ENCODE results near the gene SP140.

The SP140 gene

GRCh38 chr2:230299618-230300017 lies 74.1 kb downstream of the SP140 start:
- CTCF ChIA-PET: interaction anchor here (0.6 kb wide), 2 partner anchors 10 to 283 kb away, joined by 3 read pairs; no protein-coding TSS in a partner anchor
- no peaks in the 10 kb centered on the region for H3K36me3 ChIP-seq (ENCODE audit: control insufficient read depth in 2 of 2, insufficient read depth in 1 of 2, low read length in 2 of 2)
- H3K27ac ChIP-seq (ENCODE audit: extremely low read depth, low read depth, low read length): no peak overlapping the region
- POLR2A ChIA-PET: no interaction called here
- H3K4me1 ChIP-seq (ENCODE audit: control insufficient read depth, insufficient read depth, low read length): no peaks in the 10 kb centered on the region
- no peak for TF ChIP-seq SCRT2 (tag by site-specific recombination; IDR thresholded peaks at IDR 0.05)
- TF ChIP-seq, protein P1, sequence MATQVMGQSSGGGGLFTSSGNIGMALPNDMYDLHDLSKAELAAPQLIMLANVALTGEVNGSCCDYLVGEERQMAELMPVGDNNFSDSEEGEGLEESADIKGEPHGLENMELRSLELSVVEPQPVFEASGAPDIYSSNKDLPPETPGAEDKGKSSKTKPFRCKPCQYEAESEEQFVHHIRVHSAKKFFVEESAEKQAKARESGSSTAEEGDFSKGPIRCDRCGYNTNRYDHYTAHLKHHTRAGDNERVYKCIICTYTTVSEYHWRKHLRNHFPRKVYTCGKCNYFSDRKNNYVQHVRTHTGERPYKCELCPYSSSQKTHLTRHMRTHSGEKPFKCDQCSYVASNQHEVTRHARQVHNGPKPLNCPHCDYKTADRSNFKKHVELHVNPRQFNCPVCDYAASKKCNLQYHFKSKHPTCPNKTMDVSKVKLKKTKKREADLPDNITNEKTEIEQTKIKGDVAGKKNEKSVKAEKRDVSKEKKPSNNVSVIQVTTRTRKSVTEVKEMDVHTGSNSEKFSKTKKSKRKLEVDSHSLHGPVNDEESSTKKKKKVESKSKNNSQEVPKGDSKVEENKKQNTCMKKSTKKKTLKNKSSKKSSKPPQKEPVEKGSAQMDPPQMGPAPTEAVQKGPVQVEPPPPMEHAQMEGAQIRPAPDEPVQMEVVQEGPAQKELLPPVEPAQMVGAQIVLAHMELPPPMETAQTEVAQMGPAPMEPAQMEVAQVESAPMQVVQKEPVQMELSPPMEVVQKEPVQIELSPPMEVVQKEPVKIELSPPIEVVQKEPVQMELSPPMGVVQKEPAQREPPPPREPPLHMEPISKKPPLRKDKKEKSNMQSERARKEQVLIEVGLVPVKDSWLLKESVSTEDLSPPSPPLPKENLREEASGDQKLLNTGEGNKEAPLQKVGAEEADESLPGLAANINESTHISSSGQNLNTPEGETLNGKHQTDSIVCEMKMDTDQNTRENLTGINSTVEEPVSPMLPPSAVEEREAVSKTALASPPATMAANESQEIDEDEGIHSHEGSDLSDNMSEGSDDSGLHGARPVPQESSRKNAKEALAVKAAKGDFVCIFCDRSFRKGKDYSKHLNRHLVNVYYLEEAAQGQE (tag by site-specific recombination; IDR thresholded peaks at IDR 0.05): no peak
- no peaks in the 10 kb centered on the region for H3K9me3 ChIP-seq (ENCODE audit: control insufficient read depth, insufficient read depth, low read depth, low read length)
- H3K4me3 ChIP-seq (ENCODE audit: low read depth, low read length): no peak overlapping the region

DNA sequence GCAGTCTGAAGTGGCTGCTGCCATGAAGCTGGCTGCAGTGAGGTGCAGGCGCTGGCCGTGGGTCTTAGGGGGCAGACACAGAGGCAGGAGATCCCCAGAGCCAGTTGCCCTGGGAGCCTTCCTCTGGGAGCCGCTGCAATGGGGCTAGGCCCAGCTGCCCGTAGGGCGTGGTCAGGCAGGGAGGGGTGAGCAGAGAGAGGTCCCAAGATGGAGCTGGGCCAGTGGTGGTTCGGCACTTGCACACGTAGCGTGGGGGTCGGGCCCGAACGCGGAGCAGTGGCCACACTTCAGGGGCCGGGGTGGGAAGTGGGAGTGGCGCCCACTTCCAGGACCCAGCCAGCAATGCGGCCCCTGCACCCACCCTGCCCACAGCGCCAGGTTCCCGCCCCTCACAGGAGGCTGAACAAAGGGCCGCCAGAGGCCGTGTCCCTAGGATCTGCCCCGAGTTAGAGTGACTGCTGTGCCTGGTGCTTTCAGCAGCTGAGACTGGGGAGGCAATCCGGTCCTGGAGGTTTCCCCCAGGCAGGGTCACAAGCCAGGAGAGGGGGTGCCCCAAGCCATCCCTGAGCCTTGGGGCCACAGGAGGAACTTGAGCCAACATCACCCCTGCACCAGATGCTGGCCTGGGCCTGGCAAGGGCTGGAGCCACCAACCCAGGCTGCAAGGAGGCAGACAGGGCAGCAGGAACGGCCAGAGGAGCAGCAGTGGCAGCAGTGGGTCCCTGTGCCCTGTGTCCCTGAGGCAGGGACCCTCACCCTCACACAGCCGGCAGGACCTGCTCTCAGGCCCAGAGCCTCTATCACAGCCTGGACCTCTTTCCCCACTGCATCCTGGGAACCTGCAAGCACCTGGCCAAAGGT lies 80.1 kb downstream of the SP140 start:
- no peak for TF ChIP-seq PRDM10 (tag by site-specific recombination; IDR thresholded peaks at IDR 0.05)
- TF ChIP-seq ZNF311 (tag by site-specific recombination; IDR thresholded peaks at IDR 0.05; ENCODE audit: borderline replicate concordance): no peak
- TF ChIP-seq SCRT1 (tag by site-specific recombination; IDR thresholded peaks at IDR 0.05; ENCODE audit: borderline replicate concordance): no peak
- no peak for TF ChIP-seq ZNF654 (tag by site-specific recombination; IDR thresholded peaks at IDR 0.05; ENCODE audit: low read depth)
- TF ChIP-seq ZNF146 (tag by site-specific recombination; IDR thresholded peaks at IDR 0.05): no peak
- no peak for TF ChIP-seq ZNF830 (tag by site-specific recombination; IDR thresholded peaks at IDR 0.05; ENCODE audit: low read depth)
- TF ChIP-seq ZBTB8A (tag by site-specific recombination; IDR thresholded peaks at IDR 0.05): no peak
- TF ChIP-seq ZNF211 (tag by site-specific recombination; IDR thresholded peaks at IDR 0.05; ENCODE audit: low read depth): no peak
- TF ChIP-seq ZNF660 (tag by site-specific recombination; IDR thresholded peaks at IDR 0.05): no peak
- no peak for TF ChIP-seq WT1 (tag by site-specific recombination; IDR thresholded peaks at IDR 0.05)
- no peak for TF ChIP-seq ZNF184 (tag by site-specific recombination; IDR thresholded peaks at IDR 0.05)
- ChIA-PET CTCF (no interaction called here), POLR2A (no interaction called here)
- H3K4me3 ChIP-seq (ENCODE audit: low read depth, low read length): no peak overlapping the region
- H3K36me3 ChIP-seq (ENCODE audit: control insufficient read depth in 2 of 2, insufficient read depth in 1 of 2, low read length in 2 of 2): no peaks in the 10 kb centered on the region
- H3K27ac ChIP-seq (ENCODE audit: extremely low read depth, low read depth, low read length): no peak overlapping the region
- no peaks in the 10 kb centered on the region for H3K9me3 ChIP-seq (ENCODE audit: control insufficient read depth, insufficient read depth, low read depth, low read length)
- no peaks in the 10 kb centered on the region for H3K4me1 ChIP-seq (ENCODE audit: control insufficient read depth, insufficient read depth, low read length)

- no peak overlapping the region for H3K4me3 ChIP-seq (ENCODE audit: low read depth, low read length)
- ChIA-PET CTCF (no interaction called here), POLR2A (no interaction called here)
- no peaks in the 10 kb centered on the region for H3K9me3 ChIP-seq (ENCODE audit: control insufficient read depth, insufficient read depth, low read depth, low read length)
- H3K4me1 ChIP-seq (ENCODE audit: control insufficient read depth, insufficient read depth, low read length): no peaks in the 10 kb centered on the region
- H3K27ac ChIP-seq (ENCODE audit: extremely low read depth, low read depth, low read length): no peak overlapping the region
- H3K36me3 ChIP-seq (ENCODE audit: control insufficient read depth in 2 of 2, insufficient read depth in 1 of 2, low read length in 2 of 2): no peaks in the 10 kb centered on the region
- no peak for TF ChIP-seq ZNF600 (tag by site-specific recombination; IDR thresholded peaks at IDR 0.05)
- TF ChIP-seq ZNF24 (tag by site-specific recombination; IDR thresholded peaks at IDR 0.05): no peak
- no peak for TF ChIP-seq ZNF658 (tag by site-specific recombination; IDR thresholded peaks at IDR 0.05)
- no peak for TF ChIP-seq GLI4 (tag by site-specific recombination; IDR thresholded peaks at IDR 0.05)
- TF ChIP-seq ZNF416 (tag by site-specific recombination; IDR thresholded peaks at IDR 0.05): no peak
- no peak for TF ChIP-seq ZNF677 (tag by site-specific recombination; IDR thresholded peaks at IDR 0.05)
- TF ChIP-seq SALL2 (tag by site-specific recombination; IDR thresholded peaks at IDR 0.05; ENCODE audit: borderline replicate concordance): no peak
- no peak for TF ChIP-seq ZSCAN16 (tag by site-specific recombination; IDR thresholded peaks at IDR 0.05)
- TF ChIP-seq ZNF514 (tag by site-specific recombination; IDR thresholded peaks at IDR 0.05): no peak
- TF ChIP-seq ZNF747 (tag by site-specific recombination; IDR thresholded peaks at IDR 0.05): no peak
- no peak for TF ChIP-seq ZBTB48 (tag by site-specific recombination; IDR thresholded peaks at IDR 0.05)
- TF ChIP-seq ZNF530 (tag by site-specific recombination; IDR thresholded peaks at IDR 0.05; ENCODE audit: low read depth): no peak
- no peak for TF ChIP-seq GLIS2 (tag by site-specific recombination; IDR thresholded peaks at IDR 0.05)
Measured at GRCh38 chr2:230306474-230306873, 80.9 kb downstream of the SP140 start.
